ENCODE data around the gene TPRG1.

The TPRG1 gene

GRCh38 chr3:189316296-189317019, 144.7 kb downstream of the TPRG1 start:
- H3K4me3 ChIP-seq (ENCODE audit: insufficient read depth, low read length, poor library complexity, severe bottlenecking): no peak overlapping the region
- H2AFZ ChIP-seq (ENCODE audit: low read depth, low read length, severe bottlenecking): no peak overlapping the region
- H3K9me2 ChIP-seq (replicated peaks; ENCODE audit: insufficient read depth, low read length): no peaks in the 10 kb centered on the region
- H3K27me3 ChIP-seq (ENCODE audit: low read length): no peaks in the 10 kb centered on the region
- no peaks in the 10 kb centered on the region for H3K79me2 ChIP-seq (ENCODE audit: insufficient read depth, low read length)
- H3K4me2 ChIP-seq (ENCODE audit: low read depth, low read length, poor library complexity, severe bottlenecking): no peak overlapping the region
- no peak overlapping the region for H3K9ac ChIP-seq (ENCODE audit: low read length)
- H3K9me3 ChIP-seq (ENCODE audit: insufficient read depth, low read length): no peaks in the 10 kb centered on the region
- no peaks in the 10 kb centered on the region for H3K36me3 ChIP-seq (ENCODE audit: low read length)
- no peaks in the 10 kb centered on the region for H3F3A ChIP-seq (ENCODE audit: insufficient read depth)
- no peak overlapping the region for H3K27ac ChIP-seq (ENCODE audit: low read depth, low read length)
- no peaks in the 10 kb centered on the region for H4K20me1 ChIP-seq (ENCODE audit: low read depth, low read length)
- TF ChIP-seq EZH2phosphoT487 (conservative IDR thresholded peaks at IDR 0.05; ENCODE audit: low read length) (no peak), CTCF (IDR thresholded peaks at IDR 0.05; ENCODE audit: insufficient read depth, low read length, poor library complexity, severe bottlenecking) (no peak)

DNA sequence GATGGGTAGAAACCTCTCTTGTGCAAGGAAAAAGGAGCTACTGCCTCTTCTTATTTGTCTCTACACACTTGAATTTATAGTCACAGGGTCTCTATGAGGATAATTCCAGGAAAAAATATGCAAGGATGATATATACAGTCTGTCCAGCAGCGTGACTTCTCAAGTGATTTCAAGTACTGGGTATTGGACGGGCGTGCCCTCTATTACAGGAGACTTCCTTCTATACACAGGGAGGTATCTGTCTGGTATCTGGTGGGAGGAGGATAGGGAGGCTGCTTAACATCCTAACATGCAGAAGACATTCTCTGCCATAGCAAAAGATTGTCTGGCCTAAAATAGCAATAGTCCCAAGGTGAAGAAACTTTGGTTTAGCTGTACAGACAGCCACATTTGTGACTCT, 146.1 kb downstream of the TPRG1 start:
- H4K20me1 ChIP-seq (ENCODE audit: low read depth, low read length): no peaks in the 10 kb centered on the region
- TF ChIP-seq CTCF (IDR thresholded peaks at IDR 0.05; ENCODE audit: insufficient read depth, low read length, poor library complexity, severe bottlenecking): no peak
- no peak for TF ChIP-seq EZH2phosphoT487 (conservative IDR thresholded peaks at IDR 0.05; ENCODE audit: low read length)
- no peak overlapping the region for H2AFZ ChIP-seq (ENCODE audit: low read depth, low read length, severe bottlenecking)
- H3K9me2 ChIP-seq (replicated peaks; ENCODE audit: insufficient read depth, low read length): no peaks in the 10 kb centered on the region
- H3K4me2 ChIP-seq (ENCODE audit: low read depth, low read length, poor library complexity, severe bottlenecking): no peak overlapping the region
- H3K27ac ChIP-seq (ENCODE audit: low read depth, low read length): no peak overlapping the region
- no peaks in the 10 kb centered on the region for H3K36me3 ChIP-seq (ENCODE audit: low read length)
- H3K9me3 ChIP-seq (ENCODE audit: insufficient read depth, low read length): no peaks in the 10 kb centered on the region
- no peaks in the 10 kb centered on the region for H3K27me3 ChIP-seq (ENCODE audit: low read length)
- no peaks in the 10 kb centered on the region for H3F3A ChIP-seq (ENCODE audit: insufficient read depth)
- no peak overlapping the region for H3K9ac ChIP-seq (ENCODE audit: low read length)
- no peak overlapping the region for H3K4me3 ChIP-seq (ENCODE audit: insufficient read depth, low read length, poor library complexity, severe bottlenecking)
- no peaks in the 10 kb centered on the region for H3K79me2 ChIP-seq (ENCODE audit: insufficient read depth, low read length)

GRCh38 chr3:189320511-189320910, 148.7 kb downstream of the TPRG1 start:
- Histone ChIP-seq H3K9me2 (replicated peaks; ENCODE audit: insufficient read depth, low read length) (no peaks in the 10 kb centered on the region), H3K4me2 (ENCODE audit: low read depth, low read length, poor library complexity, severe bottlenecking) (no peak overlapping the region), H3K9ac (ENCODE audit: low read length) (no peak overlapping the region), H3F3A (ENCODE audit: insufficient read depth) (no peaks in the 10 kb centered on the region), H3K36me3 (ENCODE audit: low read length) (no peaks in the 10 kb centered on the region), H3K9me3 (ENCODE audit: insufficient read depth, low read length) (no peaks in the 10 kb centered on the region), H3K27ac (ENCODE audit: low read depth, low read length) (no peak overlapping the region), H3K79me2 (ENCODE audit: insufficient read depth, low read length) (no peaks in the 10 kb centered on the region), H3K4me3 (ENCODE audit: insufficient read depth, low read length, poor library complexity, severe bottlenecking) (no peak overlapping the region), H4K20me1 (ENCODE audit: low read depth, low read length) (no peaks in the 10 kb centered on the region), H3K27me3 (ENCODE audit: low read length) (no peaks in the 10 kb centered on the region), H2AFZ (ENCODE audit: low read depth, low read length, severe bottlenecking) (no peak overlapping the region)
- TF ChIP-seq EZH2phosphoT487 (conservative IDR thresholded peaks at IDR 0.05; ENCODE audit: low read length) (no peak), CTCF (IDR thresholded peaks at IDR 0.05; ENCODE audit: insufficient read depth, low read length, poor library complexity, severe bottlenecking) (no peak)

All from SU-DHL-6 (cell line).